Daoy (cell line): ENCODE data around the gene KRIT1. TPM values are rescaled to one million over a fixed set of nuclear protein-coding genes. Genes with fewer than 3 reads are reported as not detected.

ENCODE experiments used
- DNase-seq: peaks from one replicate; pipeline ENCODE4 v3.0.0-alpha.2; 2015; ENCODE audit warnings: low read depth
- total RNA-seq: library from RNA; depleted of rRNA; stranded (reverse); fragments of >200 nt; shearing (Covaris generic); gene quantifications from 2 replicates; pipeline ENCODE4 v1.2.3, GENCODE V29; 2014; rRNA removed

KRIT1 gene
- total RNA-seq, 1 experiment from 2014 or later: 26.8 TPM

DNA sequence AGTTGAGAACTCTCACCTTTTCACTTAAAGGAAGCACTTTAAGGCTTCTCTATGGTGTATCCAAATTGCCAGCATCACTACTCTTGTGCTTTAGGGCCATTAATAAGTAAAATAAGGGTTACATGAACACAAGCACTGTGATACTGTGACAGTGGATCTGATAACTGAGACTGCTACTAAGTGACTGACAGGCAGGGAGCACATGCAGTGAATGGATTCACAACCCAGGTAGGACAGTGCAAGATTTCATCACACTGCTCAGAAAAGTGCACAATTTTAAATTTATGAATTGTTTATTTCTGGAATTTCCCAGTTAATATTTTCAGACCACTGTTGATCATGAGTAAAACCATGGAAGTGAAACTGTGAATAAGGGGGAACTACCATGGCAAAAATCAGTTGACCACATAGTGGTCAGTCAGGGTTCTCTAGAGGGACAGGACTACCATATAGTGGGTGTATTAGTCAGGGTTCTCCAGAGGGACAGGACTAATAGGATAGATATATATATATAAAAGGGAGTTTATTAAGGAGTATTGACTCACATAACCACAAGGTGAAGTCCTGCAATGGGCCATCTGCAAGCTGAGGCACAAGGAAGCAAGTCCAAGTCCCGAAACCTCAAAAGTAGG, 90.5 kb downstream of the KRIT1 start:
- no peak for DNase-seq

DNA sequence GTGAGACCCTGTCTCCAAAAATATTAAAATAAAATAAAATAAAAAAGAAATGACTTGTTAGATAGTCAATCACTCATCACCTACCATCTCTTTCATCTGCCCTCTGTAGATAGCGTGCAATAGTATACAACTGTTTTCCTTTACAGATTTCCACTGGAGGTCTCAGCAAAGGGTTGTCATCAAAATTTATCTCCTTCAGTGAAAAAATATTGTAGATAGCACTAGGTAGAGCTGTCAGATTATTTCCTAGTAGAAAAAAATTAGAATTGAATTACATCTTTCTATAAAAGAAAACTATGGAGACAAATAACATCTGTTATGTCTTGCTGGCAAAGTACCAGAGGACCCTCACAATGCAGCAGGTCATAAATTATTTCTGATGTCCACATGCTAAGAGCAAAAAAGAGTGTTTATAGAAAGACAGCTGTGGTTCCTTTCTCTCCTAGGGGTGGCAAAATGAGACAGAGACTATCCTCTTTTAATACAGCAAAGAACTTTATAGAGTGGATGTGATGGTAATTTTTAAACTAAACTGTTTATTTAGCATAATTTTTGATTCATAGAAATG, 95.2 kb downstream of the KRIT1 start:
- no peak for DNase-seq

GRCh38 chr7:92149736-92150239, 95.9 kb downstream of the KRIT1 start:
- DNase-seq: no peak

Other genes with a start within 250 kb of the KRIT1 start
- gene CYP51A1, start 111.4 kb downstream of the KRIT1 start, total RNA-seq: 52.5 and 52.6 TPM in 2 replicates
- gene LRRD1, start 66.8 kb downstream of the KRIT1 start, total RNA-seq: 0.17 TPM in 1 of 2 replicates, not detected in the other
- gene ANKIB1, start 60 bp upstream of the KRIT1 start, total RNA-seq: 21.3 and 30.8 TPM in 2 replicates
- gene GATAD1, start 201.6 kb upstream of the KRIT1 start, total RNA-seq: 17.6 and 19.9 TPM in 2 replicates
- gene ERVW-1, start 232.0 kb upstream of the KRIT1 start, total RNA-seq: not detected in 2 replicates